ENCODE results near the gene SPATA20.
A peak's percentile ranks its signal among the peaks of the same experiment; 100 is the strongest.

SPATA20 gene

DNA sequence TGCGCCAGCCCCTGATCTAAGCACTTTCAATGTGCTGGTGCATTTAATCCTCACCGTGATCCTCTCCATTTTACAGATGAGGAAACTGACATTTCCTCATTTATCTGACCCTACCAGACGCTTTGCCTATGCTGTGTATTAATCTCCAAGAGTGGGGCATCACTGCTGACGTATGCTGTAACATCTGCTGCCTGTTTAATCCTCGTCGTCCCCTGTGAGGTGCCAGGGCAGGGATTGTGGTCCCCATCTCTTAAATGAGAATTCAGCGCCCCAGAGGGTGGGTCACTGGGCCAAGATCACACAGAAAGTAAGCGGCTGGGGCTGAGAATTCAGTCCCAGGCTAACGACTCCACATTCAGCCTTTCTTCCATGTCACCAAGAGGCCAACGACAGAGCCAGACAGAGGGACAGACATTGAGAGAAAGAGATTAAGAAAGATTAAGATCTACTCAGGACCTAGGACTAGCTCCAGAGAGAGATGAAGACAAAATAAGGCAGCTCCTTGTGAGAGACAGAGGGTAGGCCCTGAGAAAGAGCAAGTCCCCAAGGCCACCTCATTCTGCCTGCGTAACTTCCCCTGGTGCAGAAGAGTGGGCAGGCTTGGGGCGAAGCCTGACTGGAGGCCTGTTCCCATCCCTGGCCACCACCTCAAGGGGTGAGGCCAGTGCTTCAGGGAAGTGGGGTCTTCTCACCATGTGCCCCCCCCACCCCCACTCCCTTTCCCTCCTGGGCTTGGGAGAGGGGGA is 27.1 kb downstream of the SPATA20 start:
- no peak overlapping the region for H2AK5ac ChIP-seq (ENCODE audit: low read length)
- no peak overlapping the region for H3K14ac ChIP-seq (ENCODE audit: low read length)
- H3K9ac ChIP-seq (ENCODE audit: low read length), result no peak overlapping the region
- no CpG with 5 or more reads among the region's 12 CpGs for WGBS (ENCODE audit: extremely low coverage, insufficient coverage, insufficient read length)
- H3K4me2 ChIP-seq (ENCODE audit: low read length), result no peak overlapping the region
- H2BK12ac ChIP-seq (ENCODE audit: low read length), result no peak overlapping the region
- no peaks in the 10 kb centered on the region for H3K79me2 ChIP-seq (ENCODE audit: control insufficient read depth, insufficient read depth, low read length, poor library complexity)
- no peaks in the 10 kb centered on the region for H3K79me1 ChIP-seq (ENCODE audit: low read length)
- peaks cover 3% of the 10 kb centered on the region for H3K9me3 ChIP-seq (ENCODE audit: insufficient read depth, low read depth, low read length)
- no peak overlapping the region for H3K18ac ChIP-seq (ENCODE audit: low read length)
- no peak overlapping the region for H2AFZ ChIP-seq (ENCODE audit: insufficient read depth, low read length, poor library complexity)
- H3K4me3 ChIP-seq (ENCODE audit: low read depth, low read length), result no peak overlapping the region
- no peaks in the 10 kb centered on the region for H3K36me3 ChIP-seq (ENCODE audit: control insufficient read depth in 1 of 2, insufficient read depth in 2 of 2, low read length in 2 of 2)
- H4K91ac ChIP-seq (ENCODE audit: low read depth, low read length), result no peak overlapping the region
- no peak for DNase-seq
- no peak overlapping the region for H2BK5ac ChIP-seq (ENCODE audit: low read depth, low read length, poor library complexity)
- no peak overlapping the region for H3K23ac ChIP-seq (ENCODE audit: low read length)
- no peak overlapping the region for H2BK120ac ChIP-seq (ENCODE audit: insufficient read depth, low read length, poor library complexity)
- H3K27me3 ChIP-seq (ENCODE audit: insufficient read depth, low read length), result no peaks in the 10 kb centered on the region
- H3K4ac ChIP-seq (ENCODE audit: low read depth, low read length), result no peak overlapping the region
- H3K4me1 ChIP-seq (ENCODE audit: control insufficient read depth in 1 of 2, insufficient read depth in 2 of 2, low read length in 2 of 2), result peaks cover 3% of the 10 kb centered on the region in 2 experiments
- no peak overlapping the region for H4K12ac ChIP-seq (ENCODE audit: low read depth, low read length)
- H4K8ac ChIP-seq (ENCODE audit: low read depth, low read length), result no peak overlapping the region
- H3K27ac ChIP-seq (ENCODE audit: low read depth, low read length), result no peak overlapping the region

DNA sequence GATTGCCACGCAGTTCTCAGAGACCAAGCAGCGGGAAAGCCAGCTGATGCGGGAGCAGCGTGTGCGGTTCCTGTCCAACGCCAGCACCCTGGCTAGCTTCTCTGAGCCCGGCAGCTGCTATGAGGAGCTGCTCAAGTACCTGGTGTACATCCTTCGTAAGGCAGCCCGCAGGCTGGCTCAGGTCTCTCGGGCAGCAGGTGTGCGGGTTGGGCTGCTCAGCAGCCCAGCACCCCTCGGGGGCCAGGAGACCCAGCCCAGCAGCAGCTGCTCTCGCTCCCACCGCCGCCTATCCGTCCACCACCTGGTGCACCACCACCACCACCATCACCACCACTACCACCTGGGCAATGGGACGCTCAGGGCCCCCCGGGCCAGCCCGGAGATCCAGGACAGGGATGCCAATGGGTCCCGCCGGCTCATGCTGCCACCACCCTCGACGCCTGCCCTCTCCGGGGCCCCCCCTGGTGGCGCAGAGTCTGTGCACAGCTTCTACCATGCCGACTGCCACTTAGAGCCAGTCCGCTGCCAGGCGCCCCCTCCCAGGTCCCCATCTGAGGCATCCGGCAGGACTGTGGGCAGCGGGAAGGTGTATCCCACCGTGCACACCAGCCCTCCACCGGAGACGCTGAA is 28.7 kb downstream of the SPATA20 start:
- Histone ChIP-seq H3K79me2 (ENCODE audit: control insufficient read depth, insufficient read depth, low read length, poor library complexity) (no peaks in the 10 kb centered on the region), H3K36me3 (ENCODE audit: control insufficient read depth in 1 of 2, insufficient read depth in 2 of 2, low read length in 2 of 2) (no peaks in the 10 kb centered on the region), H3K23ac (ENCODE audit: low read length) (no peak overlapping the region), H3K9me3 (ENCODE audit: insufficient read depth, low read depth, low read length) (peaks cover 3% of the 10 kb centered on the region), H3K9ac (ENCODE audit: low read length) (no peak overlapping the region), H3K4me1 (ENCODE audit: control insufficient read depth in 1 of 2, insufficient read depth in 2 of 2, low read length in 2 of 2) (no peaks in the 10 kb centered on the region), H2AK5ac (ENCODE audit: low read length) (no peak overlapping the region), H3K27me3 (ENCODE audit: insufficient read depth, low read length) (no peaks in the 10 kb centered on the region), H3K4me3 (ENCODE audit: low read depth, low read length) (no peak overlapping the region), H3K14ac (ENCODE audit: low read length) (no peak overlapping the region), H3K4me2 (ENCODE audit: low read length) (no peak overlapping the region), H3K79me1 (ENCODE audit: low read length) (no peaks in the 10 kb centered on the region), H2BK12ac (ENCODE audit: low read length) (no peak overlapping the region), H2BK120ac (ENCODE audit: insufficient read depth, low read length, poor library complexity) (no peak overlapping the region), H2AFZ (ENCODE audit: insufficient read depth, low read length, poor library complexity) (no peak overlapping the region), H3K18ac (ENCODE audit: low read length) (no peak overlapping the region), H4K12ac (ENCODE audit: low read depth, low read length) (no peak overlapping the region), H4K91ac (ENCODE audit: low read depth, low read length) (no peak overlapping the region), H3K27ac (ENCODE audit: low read depth, low read length) (no peak overlapping the region), H3K4ac (ENCODE audit: low read depth, low read length) (no peak overlapping the region), H2BK5ac (ENCODE audit: low read depth, low read length, poor library complexity) (no peak overlapping the region), H4K8ac (ENCODE audit: low read depth, low read length) (no peak overlapping the region)
- peak; percentile 62 to 70 for DNase-seq
- WGBS (ENCODE audit: extremely low coverage, insufficient coverage, insufficient read length), result no CpG with 5 or more reads among the region's 33 CpGs

DNA sequence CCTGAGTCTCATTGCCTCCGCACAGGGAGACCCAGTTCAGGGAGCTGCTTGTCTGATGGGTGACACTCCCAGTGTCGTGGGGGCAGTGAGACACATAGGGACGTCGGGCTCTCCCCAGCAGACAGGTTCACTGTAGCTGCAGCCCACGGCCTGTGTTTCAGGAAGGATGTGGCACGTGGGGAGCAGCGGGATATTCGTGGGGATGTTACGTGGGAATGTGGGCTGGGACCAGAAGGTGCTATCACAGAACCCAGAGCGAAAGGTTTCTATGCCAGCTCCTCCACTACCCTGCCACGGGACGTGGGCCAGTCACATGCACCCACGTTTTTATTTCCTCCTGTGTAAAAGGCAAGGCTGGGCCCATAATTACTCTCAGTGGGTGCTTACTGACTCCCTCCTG is 29.9 kb downstream of the SPATA20 start:
- Histone ChIP-seq H2AFZ (ENCODE audit: insufficient read depth, low read length, poor library complexity) (no peak overlapping the region), H2BK5ac (ENCODE audit: low read depth, low read length, poor library complexity) (no peak overlapping the region), H3K23ac (ENCODE audit: low read length) (no peak overlapping the region), H3K4me1 (ENCODE audit: control insufficient read depth in 1 of 2, insufficient read depth in 2 of 2, low read length in 2 of 2) (no peaks in the 10 kb centered on the region), H4K12ac (ENCODE audit: low read depth, low read length) (no peak overlapping the region), H3K14ac (ENCODE audit: low read length) (no peak overlapping the region), H3K27ac (ENCODE audit: low read depth, low read length) (no peak overlapping the region), H3K18ac (ENCODE audit: low read length) (no peak overlapping the region), H4K8ac (ENCODE audit: low read depth, low read length) (no peak overlapping the region), H3K9ac (ENCODE audit: low read length) (no peak overlapping the region), H3K36me3 (ENCODE audit: control insufficient read depth in 1 of 2, insufficient read depth in 2 of 2, low read length in 2 of 2) (no peaks in the 10 kb centered on the region), H3K79me1 (ENCODE audit: low read length) (no peaks in the 10 kb centered on the region), H4K91ac (ENCODE audit: low read depth, low read length) (no peak overlapping the region), H2BK12ac (ENCODE audit: low read length) (no peak overlapping the region), H2BK120ac (ENCODE audit: insufficient read depth, low read length, poor library complexity) (no peak overlapping the region), H2AK5ac (ENCODE audit: low read length) (no peak overlapping the region), H3K27me3 (ENCODE audit: insufficient read depth, low read length) (no peaks in the 10 kb centered on the region), H3K4me2 (ENCODE audit: low read length) (no peak overlapping the region), H3K79me2 (ENCODE audit: control insufficient read depth, insufficient read depth, low read length, poor library complexity) (no peaks in the 10 kb centered on the region), H3K9me3 (ENCODE audit: insufficient read depth, low read depth, low read length) (peaks cover 2% of the 10 kb centered on the region), H3K4me3 (ENCODE audit: low read depth, low read length) (no peak overlapping the region), H3K4ac (ENCODE audit: low read depth, low read length) (no peak overlapping the region)
- no CpG with 5 or more reads among the region's 13 CpGs for WGBS (ENCODE audit: extremely low coverage, insufficient coverage, insufficient read length)
- DNase-seq, result no peak

DNA sequence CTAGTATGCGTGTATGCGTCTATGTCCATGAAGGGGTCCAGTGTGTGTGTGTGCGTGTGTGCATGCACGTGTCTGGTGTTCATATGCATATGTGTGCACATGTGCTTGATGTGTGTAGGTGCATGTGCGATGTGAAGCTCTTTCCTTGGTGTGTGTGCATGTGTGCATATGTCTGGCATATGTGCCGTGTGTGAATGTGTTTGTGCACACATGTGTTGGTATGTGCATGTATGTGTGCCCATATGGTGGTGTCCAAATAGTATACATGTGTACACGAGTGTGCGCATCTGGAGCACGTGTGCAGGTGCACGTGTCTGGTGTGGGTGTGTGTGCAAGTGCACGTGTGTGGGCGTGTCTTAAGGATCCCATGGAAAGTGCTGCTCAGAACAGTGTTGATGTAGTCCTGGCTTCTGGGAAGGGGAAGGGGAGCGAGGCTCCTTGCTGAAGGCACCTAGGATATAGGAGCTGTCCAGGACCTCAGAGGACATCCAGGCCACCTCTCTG is 30.5 kb downstream of the SPATA20 start:
- Histone ChIP-seq H3K4me2 (ENCODE audit: low read length) (no peak overlapping the region), H2BK5ac (ENCODE audit: low read depth, low read length, poor library complexity) (no peak overlapping the region), H3K4me3 (ENCODE audit: low read depth, low read length) (peak overlapping the region; percentile 18), H3K79me2 (ENCODE audit: control insufficient read depth, insufficient read depth, low read length, poor library complexity) (no peaks in the 10 kb centered on the region), H4K91ac (ENCODE audit: low read depth, low read length) (no peak overlapping the region), H3K9ac (ENCODE audit: low read length) (no peak overlapping the region), H2AFZ (ENCODE audit: insufficient read depth, low read length, poor library complexity) (no peak overlapping the region), H3K27ac (ENCODE audit: low read depth, low read length) (no peak overlapping the region), H2AK5ac (ENCODE audit: low read length) (no peak overlapping the region), H3K27me3 (ENCODE audit: insufficient read depth, low read length) (no peaks in the 10 kb centered on the region), H3K4me1 (ENCODE audit: control insufficient read depth in 1 of 2, insufficient read depth in 2 of 2, low read length in 2 of 2) (no peaks in the 10 kb centered on the region), H2BK12ac (ENCODE audit: low read length) (no peak overlapping the region), H4K12ac (ENCODE audit: low read depth, low read length) (no peak overlapping the region), H3K4ac (ENCODE audit: low read depth, low read length) (no peak overlapping the region), H3K79me1 (ENCODE audit: low read length) (no peaks in the 10 kb centered on the region), H3K36me3 (ENCODE audit: control insufficient read depth in 1 of 2, insufficient read depth in 2 of 2, low read length in 2 of 2) (no peaks in the 10 kb centered on the region), H3K18ac (ENCODE audit: low read length) (no peak overlapping the region), H3K23ac (ENCODE audit: low read length) (peak overlapping the region; percentile 1), H3K9me3 (ENCODE audit: insufficient read depth, low read depth, low read length) (peaks cover 2% of the 10 kb centered on the region), H2BK120ac (ENCODE audit: insufficient read depth, low read length, poor library complexity) (no peak overlapping the region), H4K8ac (ENCODE audit: low read depth, low read length) (no peak overlapping the region), H3K14ac (ENCODE audit: low read length) (no peak overlapping the region)
- WGBS (ENCODE audit: extremely low coverage, insufficient coverage, insufficient read length), result no CpG with 5 or more reads among the region's 13 CpGs
- DNase-seq, result no peak

Measured in trophoblast cell (in vitro differentiated cells and primary cell).